Hematopoietic multipotent progenitor cell treated with erythropoietin and hydrocortisone succinate and interleukin-3 and kit ligand, for 4 days (in vitro differentiated cells): ENCODE measurements around the gene RGS9.
"Not testable (repeated sequence)": the region's sequence is repeated elsewhere in the genome, so short reads cannot be mapped to it uniquely, and the experiment has no call there.

ENCODE experiments used
- DNase-seq: peaks from one replicate; pipeline ENCODE4 v3.0.0-alpha.2; 2015

RGS9 gene

GRCh38 chr17:65137021-65137939, at the start of gene RGS9:
Gene RGS9, plus strand, starts transcription at chr17:65137370. Its CDS starts 171 bp downstream, at chr17:65137541.
- peak; percentile 86 for DNase-seq

DNA sequence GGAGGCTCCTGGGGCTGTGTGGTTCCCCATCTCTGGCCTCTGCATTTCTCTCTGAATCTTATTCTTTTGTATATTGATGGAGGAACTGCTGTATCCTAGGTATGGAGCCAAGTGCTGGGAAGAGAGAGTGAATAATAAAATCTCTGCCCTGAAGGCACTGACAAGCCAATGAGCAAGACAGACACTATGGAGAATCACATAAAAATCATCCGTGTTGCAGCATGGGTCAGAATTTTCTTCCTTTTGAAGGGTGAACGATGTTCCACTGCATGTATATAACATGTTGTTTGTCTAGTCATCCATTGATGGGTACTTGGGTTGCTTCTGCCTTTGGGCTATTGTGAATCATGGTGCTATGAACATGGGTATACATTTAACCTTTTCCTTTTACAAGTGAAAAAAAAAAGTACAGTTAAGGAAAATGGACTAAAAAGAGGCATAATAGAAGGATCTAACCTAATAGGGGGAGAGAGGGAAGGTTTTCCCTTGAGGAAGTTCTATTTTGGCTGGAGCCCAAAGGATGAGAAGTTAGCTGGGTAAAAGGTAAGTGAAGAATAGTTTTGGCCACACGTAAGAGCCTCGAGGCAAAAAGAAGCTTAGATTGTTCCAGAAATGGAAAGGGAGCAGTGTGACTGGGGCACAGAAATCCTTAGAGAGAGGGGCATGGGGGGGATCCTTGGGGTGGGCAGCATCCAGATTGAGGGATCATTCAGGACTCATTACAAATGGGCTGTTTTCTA, 48.4 kb upstream of the RGS9 start:
- DNase-seq: no peak

GRCh38 chr17:65092262-65092661, 44.9 kb upstream of the RGS9 start:
- no peak for DNase-seq

DNA sequence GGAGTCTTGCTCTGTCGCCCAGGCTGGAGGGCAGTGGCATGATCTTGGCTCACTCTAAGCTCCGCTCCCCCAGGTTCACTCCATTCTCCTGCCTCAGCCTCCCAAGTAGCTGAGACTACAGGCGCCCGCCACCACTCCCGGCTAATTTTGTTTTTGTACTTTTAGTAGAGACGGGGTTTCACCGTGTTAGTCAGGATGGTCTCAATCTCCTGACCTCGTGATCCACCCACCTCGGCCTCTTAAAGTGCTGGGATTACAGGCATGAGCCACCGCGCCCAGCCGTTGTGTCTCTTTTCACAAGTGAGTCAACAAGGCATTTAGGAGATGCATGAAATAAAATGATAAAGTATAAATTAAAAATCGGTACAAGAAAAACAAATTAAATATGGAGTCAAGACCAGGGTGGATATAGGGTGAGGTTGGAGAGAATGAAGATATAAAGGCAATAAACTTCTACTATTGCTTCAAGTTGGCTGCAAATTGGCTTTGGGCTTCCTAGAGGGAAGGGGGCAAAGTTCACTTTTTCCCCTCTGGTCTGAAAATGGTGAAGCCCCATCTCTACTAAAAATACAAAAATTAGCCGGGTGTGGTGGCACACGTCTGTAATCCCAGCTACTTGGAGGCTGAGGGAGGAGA, 44.3 kb upstream of the RGS9 start:
- not testable (repeated sequence) for DNase-seq

DNA sequence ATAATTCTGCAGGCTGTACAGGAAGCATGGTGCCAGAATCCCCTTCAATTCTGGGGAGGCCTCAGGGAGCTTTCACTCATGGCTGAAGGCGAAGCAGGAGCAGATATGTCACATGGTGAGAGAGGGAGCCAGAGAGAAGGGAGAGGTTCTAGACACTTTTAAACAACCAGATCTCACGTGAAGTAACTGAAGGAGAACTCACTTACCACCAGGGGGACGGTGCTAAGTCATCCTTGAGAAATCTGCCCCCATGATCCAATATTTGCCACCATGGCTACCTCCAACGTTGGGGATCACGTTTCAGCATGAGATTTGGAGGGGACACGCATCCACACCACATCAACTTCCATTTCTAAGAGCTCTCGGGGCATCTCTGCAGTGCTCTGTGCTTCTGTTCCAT, 43.2 kb upstream of the RGS9 start:
- DNase-seq: peak; percentile 38

- no peak for DNase-seq
Observed at GRCh38 chr17:65095465-65095864, 41.7 kb upstream of the RGS9 start.

DNA sequence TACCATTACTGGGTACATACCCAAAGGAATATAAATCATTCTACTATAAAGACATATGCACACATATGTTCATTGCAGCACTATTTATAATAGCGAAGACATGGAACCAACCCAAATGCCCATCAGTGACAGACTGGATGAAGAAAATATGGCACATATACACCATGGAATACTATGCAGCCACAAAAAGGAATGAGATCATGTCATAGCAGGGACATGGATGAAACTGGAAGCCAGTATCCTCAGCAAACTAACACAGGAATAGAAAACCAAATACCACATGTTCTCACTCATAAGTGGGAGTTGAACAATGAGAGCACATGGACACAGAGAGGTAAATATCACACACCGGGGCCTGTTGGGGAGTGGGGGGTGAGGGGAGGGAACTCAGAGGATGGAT, 40.8 kb upstream of the RGS9 start:
- DNase-seq: not testable (repeated sequence)

- no peak for DNase-seq
Observed at GRCh38 chr17:65097110-65097509, 40.1 kb upstream of the RGS9 start.

DNA sequence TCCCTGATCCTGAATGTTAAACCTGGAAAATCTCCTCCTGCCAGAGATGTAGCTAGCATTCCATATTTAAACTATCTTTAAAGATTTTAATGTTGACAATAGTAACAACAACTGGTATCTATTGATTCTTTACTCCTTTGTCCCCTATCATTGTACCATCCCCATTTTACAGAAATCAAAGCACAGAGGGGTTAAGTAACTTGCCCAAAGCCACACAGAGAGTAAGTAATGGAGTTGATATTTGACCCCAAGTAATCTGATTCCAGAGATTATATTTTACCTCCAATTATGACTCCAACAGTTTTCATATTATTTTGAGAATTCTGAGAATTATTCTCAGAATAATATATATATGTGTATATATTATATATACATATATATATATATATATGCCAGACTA, 37.7 kb upstream of the RGS9 start:
- DNase-seq: no peak

DNA sequence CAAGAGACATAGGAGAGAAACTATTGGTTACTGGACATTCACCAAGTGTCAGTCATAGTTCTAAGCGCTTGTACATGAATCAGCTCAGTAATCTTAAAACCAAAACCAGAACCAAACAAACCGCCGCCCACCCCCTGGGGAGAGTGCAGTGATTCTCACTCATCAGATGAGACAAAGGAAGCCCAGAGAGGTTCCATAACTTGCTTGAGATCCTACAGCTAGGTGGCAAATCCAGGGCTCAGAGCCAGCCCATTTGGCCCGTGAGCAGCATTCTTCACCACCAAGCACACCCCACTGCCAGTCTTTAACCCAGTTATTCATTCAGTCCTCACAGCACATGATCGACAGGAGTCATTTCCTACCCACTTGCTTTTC, 37.2 kb upstream of the RGS9 start:
- DNase-seq: no peak

DNA sequence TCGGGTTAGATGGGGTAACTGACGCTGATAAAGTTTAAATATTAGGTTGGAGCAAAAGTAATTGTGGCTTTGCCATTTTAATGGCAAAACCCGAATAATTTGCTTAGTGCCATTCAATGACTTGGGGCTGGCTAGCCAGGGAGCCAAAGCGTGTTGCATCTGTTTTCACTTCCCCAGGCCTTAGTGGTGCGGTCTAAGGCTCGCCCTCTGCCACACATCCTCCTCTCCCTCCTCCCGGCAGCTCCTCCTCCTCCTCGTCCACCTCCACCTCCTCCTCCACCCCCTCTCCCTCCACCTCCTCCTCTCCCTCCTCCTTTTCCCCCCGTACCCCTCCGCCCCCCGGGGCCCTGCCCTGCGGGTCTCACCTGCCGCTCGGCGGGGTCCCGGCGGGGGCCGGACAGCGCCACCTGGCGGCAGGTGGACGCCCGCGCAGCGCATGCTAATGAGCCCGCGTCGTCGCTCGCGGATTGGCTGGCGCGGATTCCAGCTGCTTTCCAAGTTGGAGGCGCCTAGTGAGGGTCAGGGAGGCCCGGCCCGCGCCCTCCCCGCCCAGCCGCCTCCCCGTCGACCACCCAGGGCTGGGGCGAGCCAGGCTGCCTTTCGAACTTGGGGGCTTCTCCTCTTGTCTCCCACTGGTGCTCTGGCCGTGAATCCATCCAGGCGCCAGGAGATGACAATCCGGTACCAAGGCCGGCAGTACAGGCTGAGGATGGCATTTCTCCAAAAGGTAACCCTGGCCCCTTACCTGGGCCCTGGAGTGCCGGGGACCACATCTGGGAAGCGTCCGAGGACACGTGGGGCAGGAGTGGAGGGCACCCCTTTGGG, 36.6 kb upstream of the RGS9 start:
- DNase-seq: peak; percentile 85

DNA sequence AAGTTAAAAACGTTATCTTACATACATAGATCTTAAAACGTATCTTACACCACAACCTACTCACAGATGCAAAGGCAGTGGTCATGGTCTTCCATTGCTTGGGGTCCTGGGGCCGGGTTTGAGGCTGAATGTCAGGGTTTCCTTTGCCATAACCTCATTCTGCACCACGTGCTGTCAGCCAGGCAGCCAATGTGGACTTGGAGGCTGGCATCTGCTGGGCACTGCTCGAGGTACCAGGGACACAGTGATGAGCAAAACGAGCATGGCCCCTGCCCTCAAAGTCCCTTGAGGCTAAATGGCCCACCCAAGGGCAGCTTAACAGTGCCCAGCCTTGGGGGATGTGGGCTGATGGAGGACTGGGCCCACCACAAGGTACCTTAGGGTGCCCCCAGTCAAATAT, 35.8 kb upstream of the RGS9 start:
- no peak for DNase-seq

DNA sequence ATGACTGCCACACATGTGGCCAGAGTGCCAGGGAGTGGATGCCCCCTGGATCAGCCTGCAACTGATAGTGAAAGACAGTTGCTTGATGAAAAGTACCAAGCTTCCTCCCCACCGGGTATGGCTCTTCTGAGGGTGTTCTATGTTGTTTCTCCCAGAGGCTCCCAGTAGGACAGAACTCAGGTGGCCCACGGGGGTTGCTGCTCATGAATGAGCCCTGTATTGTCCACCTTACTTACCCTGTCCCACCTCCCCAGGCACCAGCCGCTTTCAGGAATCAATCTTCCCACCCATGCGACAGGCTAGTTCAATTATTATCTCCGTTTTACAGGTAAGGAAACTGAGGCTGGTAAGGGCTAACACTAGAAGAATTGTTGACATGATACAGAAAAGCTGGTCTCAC, 34.9 kb upstream of the RGS9 start:
- DNase-seq: no peak

DNA sequence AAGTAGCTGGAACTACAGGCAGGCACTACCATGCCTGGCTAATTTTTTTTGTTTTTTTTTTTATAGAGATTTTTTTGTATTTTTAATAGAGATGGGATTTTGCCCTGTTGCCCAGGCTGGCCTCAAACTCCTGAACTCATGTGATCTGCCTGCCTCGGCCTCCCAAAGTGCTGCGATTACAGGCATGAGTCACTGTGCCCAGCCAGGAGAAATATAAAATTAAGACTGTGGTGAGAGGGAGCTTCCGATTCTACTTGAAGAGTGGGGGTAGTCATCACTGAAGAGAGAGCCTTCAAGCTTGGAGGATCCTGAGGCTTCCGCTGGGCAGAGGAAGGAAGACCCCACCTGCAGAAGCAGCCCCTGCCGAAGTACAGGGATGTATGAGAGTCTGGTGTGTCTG, 34.4 kb upstream of the RGS9 start:
- no peak for DNase-seq

- DNase-seq: no peak
Observed at GRCh38 chr17:65103431-65103830, 33.7 kb upstream of the RGS9 start.

DNA sequence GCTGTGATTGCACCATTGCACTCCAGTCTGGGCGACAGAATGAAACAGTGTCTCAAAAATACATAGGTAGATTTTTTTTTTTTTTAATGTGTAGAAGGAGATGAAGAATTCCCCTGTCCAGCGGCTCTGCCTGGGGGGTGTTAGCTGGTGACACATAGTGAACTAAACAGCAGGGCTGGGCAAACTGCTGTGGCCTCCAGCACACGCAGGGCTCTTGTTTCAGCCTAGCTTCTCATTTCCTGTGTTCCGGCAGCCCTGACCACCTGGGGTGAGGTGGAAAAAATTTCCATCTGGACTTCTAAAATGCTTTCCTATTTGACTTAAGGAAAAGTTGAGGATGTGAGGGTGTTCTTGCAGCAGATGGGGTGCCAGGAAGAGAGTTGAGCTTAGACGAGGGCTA, 33.3 kb upstream of the RGS9 start:
- DNase-seq: no peak

DNA sequence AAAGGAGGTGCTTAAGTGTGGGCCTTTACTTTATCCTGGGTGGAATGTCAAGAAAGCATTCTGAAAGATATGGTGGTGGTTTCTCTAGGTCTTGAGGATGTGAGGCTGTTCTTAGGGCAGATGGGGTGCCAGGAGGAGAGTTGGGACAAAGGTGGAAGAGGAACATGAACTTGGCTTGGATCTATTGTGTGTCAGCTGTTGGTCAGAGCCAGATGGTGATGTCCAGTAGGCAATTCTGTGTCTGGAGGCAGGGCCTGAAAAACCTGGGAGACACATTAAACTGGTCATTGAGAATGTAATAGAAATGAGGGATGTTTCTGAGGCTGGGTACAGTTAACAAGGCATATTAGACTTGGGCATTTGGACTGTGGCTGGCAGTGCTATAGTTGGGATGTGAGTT, 32.6 kb upstream of the RGS9 start:
- DNase-seq: no peak

- no peak for DNase-seq
Observed at GRCh38 chr17:65104973-65105372, 32.2 kb upstream of the RGS9 start.

- DNase-seq: no peak
Observed at GRCh38 chr17:65108152-65108551, 29.0 kb upstream of the RGS9 start.

GRCh38 chr17:65109543-65109942, 27.6 kb upstream of the RGS9 start:
- no peak for DNase-seq

DNA sequence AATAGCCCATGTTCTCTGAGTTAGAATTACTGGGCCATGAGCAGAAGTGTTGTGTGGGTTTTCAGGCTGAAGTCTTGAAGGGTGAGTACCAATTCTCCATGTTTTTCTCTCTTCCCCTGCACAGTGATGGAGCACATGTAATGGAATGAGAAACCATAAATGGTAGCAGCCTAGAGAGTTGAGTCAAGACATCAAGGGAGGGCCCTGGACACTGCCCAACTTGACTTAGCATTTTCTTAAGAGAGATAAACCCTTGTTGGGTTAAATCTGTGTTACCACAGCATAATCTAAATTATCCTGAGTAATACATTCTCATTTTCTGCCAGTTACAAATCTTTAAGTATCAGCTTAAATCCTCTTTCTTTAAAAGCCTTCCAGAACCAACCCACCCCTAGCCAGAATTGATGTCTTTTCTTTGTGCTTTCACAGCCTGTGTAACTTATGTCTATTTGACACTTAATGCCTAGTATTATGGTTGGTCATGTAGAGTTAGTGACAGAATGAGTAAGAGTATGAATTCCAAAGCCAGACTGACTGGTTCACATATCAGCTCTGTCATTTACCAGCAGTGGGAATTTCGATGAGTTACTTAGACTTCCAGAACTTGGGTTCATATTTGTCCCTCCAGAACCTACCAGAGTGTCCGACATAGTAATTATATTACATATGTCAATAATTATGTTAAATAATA, 27.0 kb upstream of the RGS9 start:
- no peak for DNase-seq

- peak; percentile 47 for DNase-seq
Observed at GRCh38 chr17:65115839-65116238, 21.3 kb upstream of the RGS9 start.
